Type B pancreatic cell (in vitro differentiated cells): Measurements from ENCODE around the gene CCDC86. TPM values are rescaled to one million over a fixed set of nuclear protein-coding genes. Genes with fewer than 3 reads are reported as not detected.

ENCODE experiments used
- DNase-seq: peaks from one replicate; pipeline ENCODE4 v3.0.0; 2021; ENCODE audit warnings: mixed read lengths; ENCODE audit not compliant: unreplicated experiment; ENCODE audit errors: extremely low spot score
- H3K27ac Mint-ChIP-seq: 2 replicates; pipeline ENCODE4 v1.8.0; 2021; ENCODE audit warnings: mild to moderate bottlenecking, mixed read lengths
- H3K27me3 Mint-ChIP-seq: 2 replicates; pipeline ENCODE4 v1.8.0; 2021; ENCODE audit warnings: mixed read lengths
- H3K36me3 Mint-ChIP-seq: 2 replicates; pipeline ENCODE4 v1.8.0; 2021; ENCODE audit warnings: mixed read lengths
- H3K4me1 Mint-ChIP-seq: one replicate; pipeline ENCODE4 v1.8.0; 2021; ENCODE audit warnings: mixed read lengths; ENCODE audit not compliant: unreplicated experiment
- H3K4me3 Mint-ChIP-seq: 2 replicates; pipeline ENCODE4 v1.8.0; 2021; ENCODE audit warnings: mild to moderate bottlenecking, mixed read lengths
- H3K9me3 Mint-ChIP-seq: 2 replicates; pipeline ENCODE4 v1.8.0; 2021; ENCODE audit warnings: mixed read lengths
- CTCF ChIP-seq: fragments of 200-600 bp; sonication (generic); conservative IDR thresholded peaks from 2 replicates; pipeline ENCODE4 v1.5.0; 2021; ENCODE audit warnings: antibody characterized with exemption, mild to moderate bottlenecking
- long read RNA-seq: library from polyadenylated mRNA; unstranded; transcript quantifications from one replicate; pipeline ENCODE4 v2.0.0, GENCODE V29; 2020
- total RNA-seq: library from RNA; stranded (reverse); gene quantifications from 2 replicates; pipeline ENCODE4 v1.2.1, GENCODE V29; 2021; ENCODE audit warnings: low replicate concordance

The CCDC86 gene
- 25.2 and 31.1 TPM in 2 replicates for total RNA-seq
- long read RNA-seq, transcript CCDC86-201 (4 exons, 1,893 nt) = major isoform, 25 of 27 reads
- long read RNA-seq, partial matches to known transcripts = 0 of 27 reads
- long read RNA-seq, other reads (novel, unspliced or antisense) = 2 of 27 reads

GRCh38 chr11:60841797-60842667, at the start of gene CCDC86:
CCDC86 (plus strand) TSS chr11:60842113; CDS start chr11:60842125, 12 bp downstream.
- no peak for TF ChIP-seq CTCF
- Mint-ChIP-seq H3K36me3 (no peaks in the 10 kb centered on the region), H3K27me3 (no peaks in the 10 kb centered on the region), H3K27ac (peak within 1 kb of the TSS; percentile 92), H3K9me3 (no peaks in the 10 kb centered on the region), H3K4me1 (peaks cover 37% of the 10 kb centered on the region), H3K4me3 (peak within 1 kb of the TSS; percentile 91)
- DNase-seq = peak; percentile 99

GRCh38 chr11:60792521-60792920, 49.4 kb upstream of the CCDC86 start:
- no peak overlapping the region for H3K4me3 Mint-ChIP-seq
- no peaks in the 10 kb centered on the region for H3K36me3 Mint-ChIP-seq
- H3K4me1 Mint-ChIP-seq = peaks cover under 1% of the 10 kb centered on the region
- DNase-seq = no peak
- H3K27me3 Mint-ChIP-seq = peaks cover 24% of the 10 kb centered on the region
- TF ChIP-seq CTCF = no peak
- no peak overlapping the region for H3K27ac Mint-ChIP-seq
- H3K9me3 Mint-ChIP-seq = no peaks in the 10 kb centered on the region

GRCh38 chr11:60795291-60795690, 46.6 kb upstream of the CCDC86 start:
- no peak overlapping the region for H3K27ac Mint-ChIP-seq
- H3K27me3 Mint-ChIP-seq = peaks cover 34% of the 10 kb centered on the region
- TF ChIP-seq CTCF = no peak
- DNase-seq = no peak
- H3K9me3 Mint-ChIP-seq = no peaks in the 10 kb centered on the region
- no peak overlapping the region for H3K4me3 Mint-ChIP-seq
- H3K36me3 Mint-ChIP-seq = no peaks in the 10 kb centered on the region
- H3K4me1 Mint-ChIP-seq = no peaks in the 10 kb centered on the region

GRCh38 chr11:60797846-60798630, 43.9 kb upstream of the CCDC86 start:
- Mint-ChIP-seq H3K4me1 (no peaks in the 10 kb centered on the region), H3K9me3 (no peaks in the 10 kb centered on the region), H3K36me3 (no peaks in the 10 kb centered on the region), H3K27ac (no peak overlapping the region), H3K4me3 (no peak overlapping the region), H3K27me3 (peaks cover 36% of the 10 kb centered on the region)
- DNase-seq = no peak
- no peak for TF ChIP-seq CTCF

GRCh38 chr11:60798631-60799030, 43.3 kb upstream of the CCDC86 start:
- no peaks in the 10 kb centered on the region for H3K36me3 Mint-ChIP-seq
- no peak for DNase-seq
- TF ChIP-seq CTCF = no peak
- H3K9me3 Mint-ChIP-seq = no peaks in the 10 kb centered on the region
- H3K4me1 Mint-ChIP-seq = no peaks in the 10 kb centered on the region
- no peak overlapping the region for H3K27ac Mint-ChIP-seq
- H3K4me3 Mint-ChIP-seq = no peak overlapping the region
- H3K27me3 Mint-ChIP-seq = peaks cover 30% of the 10 kb centered on the region
